ENCODE results near the gene TUBD1.
"Not testable (repeated sequence)": the region's sequence is repeated elsewhere in the genome, so short reads cannot be mapped to it uniquely, and the experiment has no call there.

TUBD1 gene

DNA sequence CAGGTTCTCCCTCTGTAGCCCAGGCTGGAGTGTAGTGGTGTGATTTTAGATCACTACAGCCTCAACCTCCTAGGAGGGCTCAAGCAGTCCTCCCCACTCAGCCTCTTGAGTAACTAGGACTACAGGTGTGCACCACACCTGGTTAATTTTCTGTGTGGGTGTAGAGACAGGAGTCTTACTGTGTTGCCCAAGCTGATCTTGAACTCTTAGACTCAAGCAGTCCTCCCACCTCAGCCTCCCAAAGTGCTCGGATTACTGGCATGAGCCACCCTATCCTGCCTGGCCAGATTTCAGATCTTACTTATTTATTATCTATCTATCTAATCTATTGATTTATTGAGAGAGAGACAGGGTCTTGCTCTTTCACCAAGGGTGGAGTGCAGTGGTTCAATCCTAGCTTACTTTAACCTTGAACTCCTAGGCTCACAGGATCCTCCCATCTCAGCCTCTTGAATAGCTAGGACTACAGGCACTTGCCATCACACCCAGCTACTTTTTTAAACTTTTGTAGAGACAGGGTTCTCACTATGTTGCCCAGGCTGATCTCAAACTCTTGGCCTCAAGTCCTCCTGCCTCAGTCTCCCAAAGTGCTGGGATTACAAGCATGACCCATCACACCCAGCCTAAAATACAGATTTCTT lies 61.8 kb downstream of the TUBD1 start:
- peaks cover 44% of the 10 kb centered on the region for H3K4me1 ChIP-seq (ENCODE audit: control insufficient read depth, insufficient read depth, low read length, poor library complexity, severe bottlenecking)
- no CpG with 5 or more reads among the region's 1 CpG for WGBS, 2 experiments (ENCODE audit: insufficient coverage in 2 of 2)
- no peak overlapping the region for H3K4me3 ChIP-seq (ENCODE audit: extremely low read depth, insufficient read depth, low read length, poor library complexity, severe bottlenecking)
- H3K36me3 ChIP-seq (ENCODE audit: control insufficient read depth, insufficient read depth, low read length) = no peaks in the 10 kb centered on the region
- no peaks in the 10 kb centered on the region for H3K9me3 ChIP-seq (ENCODE audit: control insufficient read depth, low read length)
- H3K27ac ChIP-seq (ENCODE audit: low read depth, low read length, severe bottlenecking) = no peak overlapping the region

GRCh38 chr17:59830007-59830630 lies 62.6 kb downstream of the TUBD1 start:
- H3K27ac ChIP-seq (ENCODE audit: low read depth, low read length, severe bottlenecking) = peak overlapping the region; percentile 75
- 80 to 83% methylated on average over 1 of the region's 3 CpGs for WGBS, 2 experiments (ENCODE audit: insufficient coverage in 2 of 2)
- H3K4me1 ChIP-seq (ENCODE audit: control insufficient read depth, insufficient read depth, low read length, poor library complexity, severe bottlenecking) = peaks cover 49% of the 10 kb centered on the region
- no peak overlapping the region for H3K4me3 ChIP-seq (ENCODE audit: extremely low read depth, insufficient read depth, low read length, poor library complexity, severe bottlenecking)
- H3K9me3 ChIP-seq (ENCODE audit: control insufficient read depth, low read length) = no peaks in the 10 kb centered on the region
- no peaks in the 10 kb centered on the region for H3K36me3 ChIP-seq (ENCODE audit: control insufficient read depth, insufficient read depth, low read length)

- 100% methylated on average over 1 of the region's 4 CpGs; no CpG with 5 or more reads in 1 of the 2 experiments for WGBS, 2 experiments (ENCODE audit: insufficient coverage in 2 of 2)
- no peak overlapping the region for H3K4me3 ChIP-seq (ENCODE audit: extremely low read depth, insufficient read depth, low read length, poor library complexity, severe bottlenecking)
Observed at GRCh38 chr17:59829217-59830006, 63.3 kb downstream of the TUBD1 start.

GRCh38 chr17:59828819-59829216 lies 63.9 kb downstream of the TUBD1 start:
- not testable (repeated sequence) for H3K4me3 ChIP-seq (ENCODE audit: extremely low read depth, insufficient read depth, low read length, poor library complexity, severe bottlenecking); H3K9me3 ChIP-seq (ENCODE audit: control insufficient read depth, low read length); H3K36me3 ChIP-seq (ENCODE audit: control insufficient read depth, insufficient read depth, low read length)
- peaks cover 49% of the 10 kb centered on the region for H3K4me1 ChIP-seq (ENCODE audit: control insufficient read depth, insufficient read depth, low read length, poor library complexity, severe bottlenecking)
- WGBS, 2 experiments (ENCODE audit: insufficient coverage in 2 of 2) = 85 to 100% methylated on average over 1 to 5 of the region's 7 CpGs
- peak overlapping the region; percentile 75 for H3K27ac ChIP-seq (ENCODE audit: low read depth, low read length, severe bottlenecking)

More at GRCh38 chr17:59829217-59830006, 63.3 kb downstream of the TUBD1 start:
- Histone ChIP-seq H3K9me3 (ENCODE audit: control insufficient read depth, low read length) (no peaks in the 10 kb centered on the region), H3K4me1 (ENCODE audit: control insufficient read depth, insufficient read depth, low read length, poor library complexity, severe bottlenecking) (peaks cover 49% of the 10 kb centered on the region), H3K27ac (ENCODE audit: low read depth, low read length, severe bottlenecking) (peak overlapping the region; percentile 75), H3K36me3 (ENCODE audit: control insufficient read depth, insufficient read depth, low read length) (no peaks in the 10 kb centered on the region)

DNA sequence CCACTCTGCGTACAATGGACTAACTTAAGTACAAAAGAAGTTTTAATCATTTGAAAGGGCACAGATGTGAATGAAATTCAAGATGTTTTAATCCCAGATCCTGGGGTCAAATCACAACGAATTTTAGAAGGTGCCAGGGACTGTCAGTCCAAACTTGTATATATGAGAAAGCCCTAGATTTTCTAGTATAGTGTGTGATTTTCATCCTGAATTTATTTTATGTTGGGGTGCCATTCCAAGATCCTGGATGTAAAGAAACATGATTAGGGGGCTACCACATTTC lies 64.3 kb downstream of the TUBD1 start:
- Histone ChIP-seq H3K9me3 (ENCODE audit: control insufficient read depth, low read length) (no peaks in the 10 kb centered on the region), H3K27ac (ENCODE audit: low read depth, low read length, severe bottlenecking) (no peak overlapping the region), H3K4me3 (ENCODE audit: extremely low read depth, insufficient read depth, low read length, poor library complexity, severe bottlenecking) (no peak overlapping the region), H3K4me1 (ENCODE audit: control insufficient read depth, insufficient read depth, low read length, poor library complexity, severe bottlenecking) (peaks cover 49% of the 10 kb centered on the region), H3K36me3 (ENCODE audit: control insufficient read depth, insufficient read depth, low read length) (no peaks in the 10 kb centered on the region)
- WGBS, 2 experiments (ENCODE audit: insufficient coverage in 2 of 2) = 89 to 92% methylated on average over 1 of the region's 2 CpGs

DNA sequence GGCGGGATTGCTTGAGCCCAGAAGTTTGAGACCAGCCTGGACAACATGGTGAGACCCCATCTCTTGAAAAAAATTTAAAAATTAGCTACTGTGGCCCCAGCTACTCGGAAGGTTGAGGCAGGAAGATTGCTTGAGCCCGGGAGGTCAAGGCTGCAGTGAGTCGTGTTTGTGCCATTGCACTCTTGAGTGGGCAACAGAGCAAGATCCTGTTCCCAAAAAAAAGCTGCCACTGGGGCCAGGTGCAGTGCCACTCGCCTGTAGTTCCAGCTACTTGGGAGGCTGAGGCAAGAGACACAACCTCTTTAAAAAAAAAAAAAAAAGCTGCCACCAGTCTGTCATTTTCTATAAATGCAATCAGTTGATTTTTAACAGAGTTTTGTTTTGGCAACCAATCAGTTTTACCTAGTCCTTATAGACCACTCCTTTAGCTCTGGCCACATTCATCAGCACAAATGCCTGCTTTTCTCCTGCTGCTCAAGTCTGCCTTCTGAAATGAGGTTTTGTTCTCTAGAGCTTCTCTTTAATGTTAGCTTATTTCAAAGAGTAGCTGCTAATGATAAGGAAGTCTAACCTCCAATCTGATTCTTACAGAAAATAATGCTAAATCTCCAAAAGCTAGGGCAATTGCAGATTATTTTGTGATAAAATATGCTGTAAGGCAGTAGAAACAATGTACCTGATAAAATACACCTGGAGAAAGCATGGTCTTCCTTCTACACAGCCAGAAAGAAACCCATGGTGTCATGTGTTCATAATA lies 64.8 kb downstream of the TUBD1 start:
- Histone ChIP-seq H3K9me3 (ENCODE audit: control insufficient read depth, low read length) (no peaks in the 10 kb centered on the region), H3K4me1 (ENCODE audit: control insufficient read depth, insufficient read depth, low read length, poor library complexity, severe bottlenecking) (peaks cover 44% of the 10 kb centered on the region), H3K4me3 (ENCODE audit: extremely low read depth, insufficient read depth, low read length, poor library complexity, severe bottlenecking) (no peak overlapping the region), H3K27ac (ENCODE audit: low read depth, low read length, severe bottlenecking) (no peak overlapping the region), H3K36me3 (ENCODE audit: control insufficient read depth, insufficient read depth, low read length) (peaks cover 3% of the 10 kb centered on the region)
- 90 to 97% methylated on average over 4 to 5 of the region's 5 CpGs for WGBS, 2 experiments (ENCODE audit: insufficient coverage in 2 of 2)

GRCh38 chr17:59826706-59827453 lies 65.9 kb downstream of the TUBD1 start:
- H3K27ac ChIP-seq (ENCODE audit: low read depth, low read length, severe bottlenecking) = no peak overlapping the region
- peaks cover 38% of the 10 kb centered on the region for H3K4me1 ChIP-seq (ENCODE audit: control insufficient read depth, insufficient read depth, low read length, poor library complexity, severe bottlenecking)
- H3K4me3 ChIP-seq (ENCODE audit: extremely low read depth, insufficient read depth, low read length, poor library complexity, severe bottlenecking) = no peak overlapping the region
- H3K36me3 ChIP-seq (ENCODE audit: control insufficient read depth, insufficient read depth, low read length) = peaks cover 12% of the 10 kb centered on the region
- WGBS, 2 experiments (ENCODE audit: insufficient coverage in 2 of 2) = 96% methylated on average over 4 of the region's 4 CpGs; no CpG with 5 or more reads in 1 of the 2 experiments
- H3K9me3 ChIP-seq (ENCODE audit: control insufficient read depth, low read length) = no peaks in the 10 kb centered on the region

- peak overlapping the region; percentile 20 for H3K27ac ChIP-seq (ENCODE audit: low read depth, low read length, severe bottlenecking)
- no peaks in the 10 kb centered on the region for H3K9me3 ChIP-seq (ENCODE audit: control insufficient read depth, low read length)
- H3K4me3 ChIP-seq (ENCODE audit: extremely low read depth, insufficient read depth, low read length, poor library complexity, severe bottlenecking) = no peak overlapping the region
- WGBS, 2 experiments (ENCODE audit: insufficient coverage in 2 of 2) = 80% methylated on average over 1 of the region's 5 CpGs; no CpG with 5 or more reads in 1 of the 2 experiments
- peaks cover 12% of the 10 kb centered on the region for H3K36me3 ChIP-seq (ENCODE audit: control insufficient read depth, insufficient read depth, low read length)
- H3K4me1 ChIP-seq (ENCODE audit: control insufficient read depth, insufficient read depth, low read length, poor library complexity, severe bottlenecking) = peaks cover 33% of the 10 kb centered on the region
Observed at GRCh38 chr17:59825533-59826322, 67.0 kb downstream of the TUBD1 start.

- no peak overlapping the region for H3K27ac ChIP-seq (ENCODE audit: low read depth, low read length, severe bottlenecking)
- peaks cover 27% of the 10 kb centered on the region for H3K36me3 ChIP-seq (ENCODE audit: control insufficient read depth, insufficient read depth, low read length)
- no peaks in the 10 kb centered on the region for H3K9me3 ChIP-seq (ENCODE audit: control insufficient read depth, low read length)
- H3K4me3 ChIP-seq (ENCODE audit: extremely low read depth, insufficient read depth, low read length, poor library complexity, severe bottlenecking) = no peak overlapping the region
- no peaks in the 10 kb centered on the region for H3K4me1 ChIP-seq (ENCODE audit: control insufficient read depth, insufficient read depth, low read length, poor library complexity, severe bottlenecking)
- WGBS, 2 experiments (ENCODE audit: insufficient coverage in 2 of 2) = no CpG with 5 or more reads among the region's 1 CpG
Observed at GRCh38 chr17:59815965-59816364, 76.8 kb downstream of the TUBD1 start.
